Lung (tissue), 12 donors: ENCODE results near the gene ARHGAP1. TPM values are rescaled to one million over a fixed set of nuclear protein-coding genes. Genes with fewer than 3 reads are reported as not detected.
A peak's percentile ranks its signal among the peaks of the same experiment; 100 is the strongest.

ENCODE experiments used
- ATAC-seq: fragments of 200-7000 bp; cut with Tn5 transposase; one replicate; pipeline ENCODE4 v1.9.1; 2020; ENCODE audit warnings: moderate number of reproducible peaks; ENCODE audit not compliant: insufficient read depth, low FRiP score
- DNase-seq, 3 donors: peaks; one replicate each; pipeline ENCODE4 v3.0.0-alpha.2; 2013 to 2017
- H3K27ac ChIP-seq, 2 donors: one replicate each; pipeline ENCODE4 v1.5.1; 2013; ENCODE audit warnings: mild to moderate bottlenecking in 2 of 2, moderate library complexity in 2 of 2, control low read depth in 1 of 2, inconsistent platforms in 1 of 2, low read depth in 1 of 2, low read length in 1 of 2
- H3K27me3 ChIP-seq, 3 donors: one replicate each; pipeline ENCODE4 v1.5.1; 2013; ENCODE audit warnings: low read length in 2 of 3; ENCODE audit not compliant: control insufficient read depth in 3 of 3, insufficient read depth in 3 of 3
- H3K36me3 ChIP-seq, 4 donors: one replicate each; pipeline ENCODE4 v1.5.1; 2013; ENCODE audit warnings: low read length in 4 of 4, mild to moderate bottlenecking in 1 of 4, moderate library complexity in 1 of 4; ENCODE audit not compliant: control insufficient read depth in 4 of 4, insufficient read depth in 4 of 4
- H3K4me1 ChIP-seq, 5 donors: one replicate each; pipeline ENCODE4 v1.5.1; 2013; ENCODE audit warnings: low read length in 5 of 5, mild to moderate bottlenecking in 2 of 5, moderate library complexity in 1 of 5; ENCODE audit not compliant: control insufficient read depth in 5 of 5, insufficient read depth in 5 of 5
- H3K4me3 ChIP-seq: one replicate; pipeline ENCODE4 v1.5.1; 2013; ENCODE audit warnings: mild to moderate bottlenecking, control low read depth, moderate library complexity
- H3K9ac ChIP-seq, 2 donors: one replicate each; pipeline ENCODE4 v1.5.1; 2013; ENCODE audit warnings: low read length in 2 of 2, control low read depth in 1 of 2; ENCODE audit not compliant: insufficient read depth in 1 of 2
- H3K9me3 ChIP-seq, 4 donors: one replicate each; pipeline ENCODE4 v1.5.1; 2013; ENCODE audit warnings: low read length in 3 of 4, mild to moderate bottlenecking in 1 of 4, moderate library complexity in 1 of 4; ENCODE audit not compliant: control insufficient read depth in 4 of 4, insufficient read depth in 3 of 4
- CTCF ChIP-seq: IDR thresholded peaks from 2 replicates; pipeline ENCODE4 v1.5.1; 2012; ENCODE audit warnings: mild to moderate bottlenecking; ENCODE audit errors: control extremely low read depth, extremely low read depth
- WGBS, 2 donors: extraction: QIAGEN DNeasy Blood & Tissue Kit; methylation state at CpG; one replicate each; pipeline ENCODE4 v1.1.7; 2013; 5-methylcytosine and 5-hydroxymethylcytosine counted together
- polyA plus RNA-seq, 2 donors: library from polyadenylated mRNA; stranded (reverse); fragments of 200-250 nt; gene quantifications; one replicate each; pipeline ENCODE4 v1.2.1, GENCODE V29; 2013
- total RNA-seq, 2 donors: library from RNA; depleted of rRNA in 1 of 2; stranded (reverse); fragments of >200 nt in 1 of 2; gene quantifications; one replicate each; pipeline ENCODE4 v1.2.1, GENCODE V29; 2014 to 2021
- donor health status: control.
- donor health status: control.
- donor health status: Bipolar disorder and iron deficiency.
- donor health status: healthy.
- donor health status: DM: yes; HTN: yes; CAD: no.

The ARHGAP1 gene
- total and polyA plus RNA-seq, 4 donors = 23.3 to 87.9 (median 36.6) TPM

GRCh38 chr11:46693597-46694012 lies 6.8 kb downstream of the ARHGAP1 start:
- WGBS, 2 donors = 83 to 86% methylated on average over 2 of the region's 2 CpGs
- Histone ChIP-seq H3K36me3 (peaks cover 0 to 42% (median 23%) of the 10 kb centered on the region in 4 donors), H3K27ac (peak overlapping the region in 1 of 2 donors; percentile 61), H3K4me3 (no peak overlapping the region), H3K27me3 (no peaks in the 10 kb centered on the region), H3K9me3 (no peaks in the 10 kb centered on the region), H3K9ac (no peak overlapping the region), H3K4me1 (peaks cover 0 to 8% (median 0%) of the 10 kb centered on the region in 5 donors)
- no peak for TF ChIP-seq CTCF
- ATAC-seq = no peak
- DNase-seq = no peak

- DNase-seq (no peak), ATAC-seq (no peak)
- Histone ChIP-seq H3K9ac (no peak overlapping the region), H3K4me1 (peaks cover 0 to 9% (median 3%) of the 10 kb centered on the region in 5 donors), H3K27ac (no peak overlapping the region), H3K4me3 (no peak overlapping the region), H3K9me3 (no peaks in the 10 kb centered on the region), H3K36me3 (peaks cover 0 to 52% (median 25%) of the 10 kb centered on the region in 4 donors), H3K27me3 (no peaks in the 10 kb centered on the region)
- 81 to 98% methylated on average over 4 of the region's 4 CpGs for WGBS, 2 donors
- TF ChIP-seq CTCF = no peak
Measured at GRCh38 chr11:46692450-46692849, 8.0 kb downstream of the ARHGAP1 start.

- Histone ChIP-seq H3K9ac (no peak overlapping the region), H3K27ac (no peak overlapping the region), H3K4me1 (peaks cover 0 to 18% (median 4%) of the 10 kb centered on the region in 5 donors), H3K9me3 (no peaks in the 10 kb centered on the region), H3K36me3 (peaks cover 3 to 51% (median 25%) of the 10 kb centered on the region in 4 donors), H3K4me3 (no peak overlapping the region), H3K27me3 (no peaks in the 10 kb centered on the region)
- no peak for TF ChIP-seq CTCF
- no peak for ATAC-seq
- DNase-seq = no peak
- 92 to 100% methylated on average over 1 of the region's 1 CpG for WGBS, 2 donors
Measured at GRCh38 chr11:46690702-46691101, 9.7 kb downstream of the ARHGAP1 start.
